OCI-LY1 (cell line): ENCODE measurements around the gene SH3GLB1.

Source experiments
- H2AFZ ChIP-seq: fragments of 200-600 bp; sonication (generic), shearing (Covaris generic); 2 replicates; pipeline ENCODE4 v1.6.0; 2014; ENCODE audit warnings: antibody characterized with exemption, mild to moderate bottlenecking, low read length
- H3F3A ChIP-seq: fragments of 200-600 bp; sonication (generic), shearing (Covaris generic); 2 replicates; pipeline ENCODE4 v1.6.0; 2014; ENCODE audit warnings: mild to moderate bottlenecking, antibody characterized with exemption, low read length, moderate library complexity; ENCODE audit not compliant: insufficient read depth
- H3K27ac ChIP-seq: fragments of 200-600 bp; sonication (generic); 2 replicates; pipeline ENCODE4 v1.5.1; 2014; ENCODE audit warnings: low read length, mixed run types, mild to moderate bottlenecking, low read depth; ENCODE audit not compliant: poor library complexity, severe bottlenecking
- H3K27me3 ChIP-seq: fragments of 200-600 bp; sonication (generic); 2 replicates; pipeline ENCODE4 v1.6.0; 2014; ENCODE audit warnings: antibody characterized with exemption, mild to moderate bottlenecking, low read length, moderate library complexity; ENCODE audit not compliant: insufficient read depth
- H3K36me3 ChIP-seq: fragments of 200-600 bp; sonication (generic); 2 replicates; pipeline ENCODE4 v1.6.1; 2014; ENCODE audit warnings: mild to moderate bottlenecking, antibody characterized with exemption, low read length, moderate library complexity, mixed read lengths; ENCODE audit not compliant: insufficient read depth
- H3K4me1 ChIP-seq: fragments of 200-600 bp; sonication (generic); 2 replicates; pipeline ENCODE4 v1.5.1; 2014; ENCODE audit warnings: mild to moderate bottlenecking, low read length, moderate library complexity; ENCODE audit not compliant: insufficient read depth, severe bottlenecking
- H3K4me2 ChIP-seq: fragments of 200-600 bp; sonication (generic), shearing (Covaris generic); 2 replicates; pipeline ENCODE4 v1.6.1; 2014; ENCODE audit warnings: low read length
- H3K4me3 ChIP-seq: fragments of 200-600 bp; sonication (generic); 2 replicates; pipeline ENCODE4 v1.5.1; 2014; ENCODE audit warnings: low read length, low read depth, mild to moderate bottlenecking, mixed read lengths; ENCODE audit not compliant: poor library complexity, severe bottlenecking
- H3K79me2 ChIP-seq: fragments of 200-600 bp; shearing (Covaris generic); 2 replicates; pipeline ENCODE4 v1.6.1; 2016; ENCODE audit warnings: mixed run types, low read length, mixed read lengths; ENCODE audit not compliant: insufficient read depth
- H3K9ac ChIP-seq: fragments of 200-600 bp; sonication (generic), shearing (Covaris generic); 2 replicates; pipeline ENCODE4 v1.6.1; 2014; ENCODE audit warnings: mild to moderate bottlenecking, low read length, mixed read lengths
- H3K9me2 ChIP-seq: fragments of 200-600 bp; sonication (generic), shearing (Covaris generic); 2 replicates; pipeline ENCODE4 v1.6.1; 2014; ENCODE audit warnings: low read depth, mild to moderate bottlenecking, low read length, mixed read lengths
- H3K9me3 ChIP-seq: fragments of 200-600 bp; shearing (Covaris generic); 2 replicates; pipeline ENCODE4 v1.6.1; 2014; ENCODE audit warnings: low read length, mixed read lengths
- H4K20me1 ChIP-seq: fragments of 200-600 bp; sonication (generic), shearing (Covaris generic); 2 replicates; pipeline ENCODE4 v1.6.0; 2016; ENCODE audit warnings: mild to moderate bottlenecking, low read length; ENCODE audit not compliant: insufficient read depth
- EZH2 ChIP-seq: fragments of 200-600 bp; sonication (generic), shearing (Covaris generic); IDR thresholded peaks from 2 replicates; pipeline ENCODE4 v1.8.0; 2017; ENCODE audit warnings: borderline replicate concordance, mixed run types, mild to moderate bottlenecking, antibody characterized with exemption, low read length, moderate library complexity, mixed read lengths
- TF ChIP-seq, protein P1 (sequence below): fragments of 200-600 bp; sonication (generic), shearing (Covaris generic); IDR thresholded peaks from 2 replicates; pipeline ENCODE4 v1.5.1; 2017; ENCODE audit warnings: mild to moderate bottlenecking, antibody characterized with exemption, low read length, moderate library complexity, mixed read lengths

The SH3GLB1 gene

DNA sequence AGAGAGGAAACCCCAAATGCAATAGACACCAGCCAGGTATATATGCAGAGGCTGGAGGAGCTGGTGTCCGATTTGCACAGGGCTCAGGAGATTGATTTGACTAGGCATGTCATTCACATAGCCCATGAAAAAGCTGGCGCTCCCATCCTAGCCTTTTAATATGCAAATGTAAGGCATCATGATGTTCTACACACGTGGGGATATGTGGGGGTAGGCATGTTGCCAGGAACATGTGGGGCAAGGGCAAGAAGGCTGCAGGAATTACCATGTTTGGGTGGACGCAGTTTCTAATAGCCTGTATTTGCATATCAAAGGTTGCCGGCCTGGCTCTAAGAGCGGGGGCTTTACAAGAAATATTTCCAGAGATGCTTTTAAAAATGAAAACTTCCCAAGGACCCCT is 11.7 kb upstream of the SH3GLB1 start:
- Histone ChIP-seq H3K79me2 (no peaks in the 10 kb centered on the region), H3K27me3 (no peaks in the 10 kb centered on the region), H3K4me1 (no peaks in the 10 kb centered on the region), H3K9me3 (no peaks in the 10 kb centered on the region), H3K9me2 (no peaks in the 10 kb centered on the region), H3F3A (no peaks in the 10 kb centered on the region), H3K9ac (no peak overlapping the region), H3K4me2 (no peak overlapping the region), H4K20me1 (no peaks in the 10 kb centered on the region), H2AFZ (no peak overlapping the region), H3K27ac (no peak overlapping the region), H3K4me3 (no peak overlapping the region), H3K36me3 (no peaks in the 10 kb centered on the region)
- no peak for TF ChIP-seq EZH2
- TF ChIP-seq, protein P1, sequence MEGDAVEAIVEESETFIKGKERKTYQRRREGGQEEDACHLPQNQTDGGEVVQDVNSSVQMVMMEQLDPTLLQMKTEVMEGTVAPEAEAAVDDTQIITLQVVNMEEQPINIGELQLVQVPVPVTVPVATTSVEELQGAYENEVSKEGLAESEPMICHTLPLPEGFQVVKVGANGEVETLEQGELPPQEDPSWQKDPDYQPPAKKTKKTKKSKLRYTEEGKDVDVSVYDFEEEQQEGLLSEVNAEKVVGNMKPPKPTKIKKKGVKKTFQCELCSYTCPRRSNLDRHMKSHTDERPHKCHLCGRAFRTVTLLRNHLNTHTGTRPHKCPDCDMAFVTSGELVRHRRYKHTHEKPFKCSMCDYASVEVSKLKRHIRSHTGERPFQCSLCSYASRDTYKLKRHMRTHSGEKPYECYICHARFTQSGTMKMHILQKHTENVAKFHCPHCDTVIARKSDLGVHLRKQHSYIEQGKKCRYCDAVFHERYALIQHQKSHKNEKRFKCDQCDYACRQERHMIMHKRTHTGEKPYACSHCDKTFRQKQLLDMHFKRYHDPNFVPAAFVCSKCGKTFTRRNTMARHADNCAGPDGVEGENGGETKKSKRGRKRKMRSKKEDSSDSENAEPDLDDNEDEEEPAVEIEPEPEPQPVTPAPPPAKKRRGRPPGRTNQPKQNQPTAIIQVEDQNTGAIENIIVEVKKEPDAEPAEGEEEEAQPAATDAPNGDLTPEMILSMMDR: no peak

DNA sequence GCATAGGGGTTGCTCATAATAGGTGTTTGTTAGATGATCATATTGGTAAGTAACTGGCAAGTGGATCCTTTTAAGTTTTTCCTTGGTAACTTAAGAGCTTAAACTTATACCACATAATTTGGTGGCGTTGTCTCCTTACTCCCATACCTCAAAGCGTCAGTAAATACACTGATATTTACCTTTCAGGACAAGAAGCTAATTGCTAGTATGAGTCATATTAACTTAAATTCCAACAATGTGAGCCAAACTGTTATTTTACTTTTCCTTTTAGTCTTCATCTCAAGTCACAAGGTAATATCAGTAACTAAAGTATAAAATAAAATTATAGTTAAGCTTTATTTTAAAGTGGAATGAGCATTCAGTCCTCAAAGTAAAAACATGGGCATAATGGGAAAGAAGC is 9.0 kb upstream of the SH3GLB1 start:
- no peaks in the 10 kb centered on the region for H3K36me3 ChIP-seq
- no peaks in the 10 kb centered on the region for H4K20me1 ChIP-seq
- H3K9ac ChIP-seq: no peak overlapping the region
- no peaks in the 10 kb centered on the region for H3K9me2 ChIP-seq
- TF ChIP-seq EZH2: no peak
- TF ChIP-seq, protein P1: no peak
- no peaks in the 10 kb centered on the region for H3K27me3 ChIP-seq
- H2AFZ ChIP-seq: no peak overlapping the region
- H3K27ac ChIP-seq: no peak overlapping the region
- H3K4me1 ChIP-seq: no peaks in the 10 kb centered on the region
- H3K9me3 ChIP-seq: no peaks in the 10 kb centered on the region
- H3K4me2 ChIP-seq: no peak overlapping the region
- H3K4me3 ChIP-seq: no peak overlapping the region
- no peaks in the 10 kb centered on the region for H3K79me2 ChIP-seq
- H3F3A ChIP-seq: no peaks in the 10 kb centered on the region

DNA sequence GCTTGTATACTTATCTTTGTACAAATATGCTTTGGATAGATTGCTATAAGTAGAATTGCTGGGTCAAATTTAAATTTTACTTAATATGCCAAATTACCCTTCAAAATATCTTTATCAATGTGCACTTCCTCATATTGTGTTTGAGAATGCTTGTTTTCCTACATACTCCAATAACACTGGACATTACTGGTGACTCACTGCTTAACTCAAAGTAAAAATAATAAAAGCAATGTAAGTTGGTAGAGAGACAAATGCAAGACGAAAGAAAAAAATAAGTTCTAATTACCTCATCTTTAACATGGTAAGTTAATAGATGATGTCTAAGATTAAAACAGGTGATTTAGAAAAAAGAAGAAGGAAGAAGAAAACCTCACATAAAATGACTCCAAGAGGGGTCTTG is 7.9 kb upstream of the SH3GLB1 start:
- H2AFZ ChIP-seq: no peak overlapping the region
- H3F3A ChIP-seq: no peaks in the 10 kb centered on the region
- no peaks in the 10 kb centered on the region for H3K4me1 ChIP-seq
- TF ChIP-seq, protein P1: no peak
- TF ChIP-seq EZH2: no peak
- H3K4me2 ChIP-seq: no peak overlapping the region
- H3K9ac ChIP-seq: no peak overlapping the region
- no peaks in the 10 kb centered on the region for H4K20me1 ChIP-seq
- no peaks in the 10 kb centered on the region for H3K27me3 ChIP-seq
- H3K79me2 ChIP-seq: no peaks in the 10 kb centered on the region
- H3K9me2 ChIP-seq: no peaks in the 10 kb centered on the region
- no peak overlapping the region for H3K4me3 ChIP-seq
- no peaks in the 10 kb centered on the region for H3K9me3 ChIP-seq
- no peaks in the 10 kb centered on the region for H3K36me3 ChIP-seq
- H3K27ac ChIP-seq: no peak overlapping the region
